SK-N-SH (cell line): ENCODE data around the gene DPH7. TPM values are rescaled to one million over a fixed set of nuclear protein-coding genes. Genes with fewer than 3 reads are reported as not detected.
"Not testable (repeated sequence)": the region's sequence is repeated elsewhere in the genome, so short reads cannot be mapped to it uniquely, and the experiment has no call there.

Source experiments
- CTCF ChIA-PET: fragments of 300-600, 350-600 bp; formaldehyde crosslinking; extraction: SDS; loops from one replicate; lab custom pipeline; 2021; lab: Yijun Ruan, JAX
- POLR2A ChIA-PET: fragments of 350-600 bp; sonication (Branson Sonifier 250); formaldehyde crosslinking; extraction: SDS; loops from one replicate; lab custom pipeline; 2020; ENCODE audit warnings: antibody characterized with exemption, inconsistent platforms; lab: Yijun Ruan, JAX
- DNase-seq: peaks from one replicate; pipeline ENCODE4 v3.0.0; 2012
- H2AFZ ChIP-seq: fragments of 200-600 bp; sonication (generic); 2 replicates; pipeline ENCODE4 v1.8.1; 2016; ENCODE audit warnings: antibody characterized with exemption, mild to moderate bottlenecking, low read depth
- H3F3A ChIP-seq: fragments of 200-600 bp; sonication (generic); replicated peaks from 2 replicates; pipeline ENCODE3; 2016; ENCODE audit warnings: antibody characterized with exemption, mild to moderate bottlenecking; ENCODE audit not compliant: insufficient read depth
- H3K27ac ChIP-seq, 2 experiments: fragments of 200-500 bp in 1 of 2; fragments of 200-600 bp in 1 of 2; sonication (Bioruptor generic) in 1 of 2; sonication (generic), shearing (Covaris generic) in 1 of 2; 2 replicates each; pipeline versions ENCODE4 v1.5.1 to v1.6.1; 2014 to 2016; ENCODE audit warnings: low read depth in 2 of 2, inconsistent platforms in 1 of 2, low read length in 1 of 2, mild to moderate bottlenecking in 1 of 2, mixed read lengths in 1 of 2
- H3K27me3 ChIP-seq: fragments of 200-600 bp; sonication (generic), shearing (Covaris generic); 2 replicates; pipeline ENCODE4 v1.6.1; 2016; ENCODE audit warnings: mixed run types; ENCODE audit not compliant: insufficient read depth
- H3K36me3 ChIP-seq, 2 experiments: fragments of 200-500 bp in 1 of 2; fragments of 200-600 bp in 1 of 2; sonication (Bioruptor generic) in 1 of 2; sonication (generic) in 1 of 2; replicated peaks in 1 of 2; 2 replicates each; pipeline versions ENCODE3 to v1.5.1; 2014 to 2016; ENCODE audit warnings: low read length in 1 of 2, mild to moderate bottlenecking in 1 of 2; ENCODE audit not compliant: insufficient read depth in 2 of 2, control insufficient read depth in 1 of 2
- H3K4me1 ChIP-seq, 2 experiments: fragments of 200-500 bp in 1 of 2; fragments of 200-600 bp in 1 of 2; sonication (Bioruptor generic) in 1 of 2; sonication (generic), shearing (Covaris generic) in 1 of 2; 2 replicates each; pipeline versions ENCODE4 v1.5.1 to v1.6.1; 2014 to 2016; ENCODE audit warnings: low read depth in 1 of 2, low read length in 1 of 2, mixed run types in 1 of 2; ENCODE audit not compliant: insufficient read depth in 2 of 2, control insufficient read depth in 1 of 2
- H3K4me2 ChIP-seq: fragments of 200-600 bp; sonication (generic), shearing (Covaris generic); 2 replicates; pipeline ENCODE4 v1.6.1; 2017; ENCODE audit warnings: mixed run types
- H3K4me3 ChIP-seq, 2 experiments: fragments of 200-500 bp in 1 of 2; fragments of 200-600 bp in 1 of 2; sonication (Bioruptor generic) in 1 of 2; sonication (generic), shearing (Covaris generic) in 1 of 2; 2 replicates each; pipeline versions ENCODE4 v1.5.1 to v1.8.1; 2014 to 2016; ENCODE audit warnings: low read depth in 2 of 2, inconsistent platforms in 1 of 2, low read length in 1 of 2, mild to moderate bottlenecking in 1 of 2, mixed read lengths in 1 of 2, moderate library complexity in 1 of 2
- H3K79me2 ChIP-seq: fragments of 200-600 bp; sonication (generic); 2 replicates; pipeline ENCODE4 v1.8.1; 2017; ENCODE audit warnings: mild to moderate bottlenecking; ENCODE audit not compliant: insufficient read depth
- H3K9ac ChIP-seq: fragments of 200-600 bp; sonication (generic); 2 replicates; pipeline ENCODE4 v1.6.1; 2017; ENCODE audit warnings: mixed run types
- H3K9me2 ChIP-seq: fragments of 200-600 bp; sonication (generic); 2 replicates; pipeline ENCODE4 v1.6.1; 2017; ENCODE audit warnings: mixed run types
- H3K9me3 ChIP-seq: fragments of 200-600 bp; sonication (generic); 2 replicates; pipeline ENCODE4 v1.6.1; 2017; ENCODE audit warnings: mixed run types, mild to moderate bottlenecking, moderate library complexity
- H4K20me1 ChIP-seq: fragments of 200-600 bp; sonication (generic); 2 replicates; pipeline ENCODE4 v1.6.1; 2017; ENCODE audit warnings: mild to moderate bottlenecking, mixed run types; ENCODE audit not compliant: insufficient read depth
- EP300 ChIP-seq, 2 experiments: IDR thresholded peaks; 2 replicates each; pipeline versions ENCODE4 v1.4.0 to v1.6.1; 2012; ENCODE audit warnings: borderline replicate concordance in 1 of 2, low read depth in 1 of 2, low read length in 1 of 2
- EZH2phosphoT487 ChIP-seq: fragments of 200-600 bp; sonication (generic); IDR thresholded peaks from 2 replicates; pipeline ENCODE4 v1.6.1; 2017; ENCODE audit warnings: low read depth, mixed run types, mild to moderate bottlenecking, antibody characterized with exemption, moderate library complexity, borderline replicate concordance
- JUND ChIP-seq: IDR thresholded peaks from 2 replicates; pipeline ENCODE4 v1.4.0; 2012
- MEF2A ChIP-seq: IDR thresholded peaks from 2 replicates; pipeline ENCODE4 v1.4.0; 2012; ENCODE audit warnings: low read depth, borderline replicate concordance
- NFIC ChIP-seq: IDR thresholded peaks from 2 replicates; pipeline ENCODE4 v1.4.0; 2012; ENCODE audit warnings: borderline replicate concordance
- POLR2AphosphoS5 ChIP-seq: IDR thresholded peaks from 2 replicates; pipeline ENCODE4 v1.6.1; 2012; ENCODE audit warnings: low read depth, low read length
- RCOR1 ChIP-seq: fragments of 150-350 bp; IDR thresholded peaks from 2 replicates; pipeline ENCODE4 v1.6.1; 2017; ENCODE audit warnings: antibody characterized with exemption, low read length
- REST ChIP-seq: IDR thresholded peaks from 2 replicates; pipeline ENCODE4 v1.6.1; 2012; ENCODE audit warnings: mild to moderate bottlenecking, low read depth, low read length, moderate library complexity
- SIN3A ChIP-seq: IDR thresholded peaks from 2 replicates; pipeline ENCODE4 v1.6.1; 2012; ENCODE audit warnings: low read depth, mild to moderate bottlenecking, low read length, moderate library complexity, borderline replicate concordance
- ZBTB33 ChIP-seq: IDR thresholded peaks from 2 replicates; pipeline ENCODE4 v1.4.0; 2012; ENCODE audit warnings: low read depth, borderline replicate concordance
- WGBS: methylation state at CpG from one replicate; pipeline ENCODE4 v1.1.6; 2017; ENCODE audit warnings: low lambda C conversion rate; 5-methylcytosine and 5-hydroxymethylcytosine counted together
- polyA plus RNA-seq, 3 experiments: library from polyadenylated mRNA; depleted of rRNA; stranded (reverse); fragments of >200 nt; gene quantifications; 2 replicates each; pipeline ENCODE4 v1.2.3, GENCODE V29; 2012

Gene DPH7
- polyA plus RNA-seq, 1 of the 3 experiments (the other 2 are of a cell fraction), result 59.9 TPM

- DNase-seq, result no peak
- H3K36me3 ChIP-seq, result no peaks in the 10 kb centered on the region
- H3K9me2 ChIP-seq, result no peaks in the 10 kb centered on the region
- H3K79me2 ChIP-seq, result no peaks in the 10 kb centered on the region
- H3K4me3 ChIP-seq, result no peak overlapping the region
- no peak overlapping the region for H3K4me2 ChIP-seq
- H3F3A ChIP-seq, result no peaks in the 10 kb centered on the region
- no peak overlapping the region for H2AFZ ChIP-seq
- H3K9ac ChIP-seq, result no peak overlapping the region
- no peaks in the 10 kb centered on the region for H3K9me3 ChIP-seq
- no peaks in the 10 kb centered on the region for H4K20me1 ChIP-seq
- POLR2A ChIA-PET, result no interaction called here
- no peaks in the 10 kb centered on the region; a peak in 1 of 4 replicates for H3K4me1 ChIP-seq
- WGBS, result 80% methylated on average over 29 of the region's 30 CpGs
- TF ChIP-seq REST, result no peak
- TF ChIP-seq, all 33 proteins: peak for 0
- Histone ChIP-seq H3K27me3 (no peaks in the 10 kb centered on the region), H3K27ac (no peak overlapping the region)
- CTCF ChIA-PET, result interaction anchor here (0.6 to 1.2 kb wide), 5 partner anchors 12 to 345 kb away, joined by 3 read pairs; partner anchors contain the start of genes EXD3, NOXA1 and NRARP
These were observed 57.9 kb downstream of the DPH7 start for GRCh38 chr9:137520614-137521404.

GRCh38 chr9:137519553-137519952, 59.2 kb downstream of the DPH7 start:
- H4K20me1 ChIP-seq, result no peaks in the 10 kb centered on the region
- no peak overlapping the region for H3K27ac ChIP-seq
- no peak overlapping the region for H2AFZ ChIP-seq
- H3K9ac ChIP-seq, result no peak overlapping the region
- DNase-seq, result no peak
- no peaks in the 10 kb centered on the region for H3K27me3 ChIP-seq
- H3F3A ChIP-seq, result no peaks in the 10 kb centered on the region
- POLR2A ChIA-PET, result no interaction called here
- no peaks in the 10 kb centered on the region for H3K79me2 ChIP-seq
- H3K4me3 ChIP-seq, result no peak overlapping the region
- WGBS, result 61% methylated on average over 7 of the region's 10 CpGs
- H3K9me3 ChIP-seq, result no peaks in the 10 kb centered on the region
- CTCF ChIA-PET, result interaction anchor here (1.2 kb wide), 1 partner anchor 26 kb away, joined by 3 read pairs; no protein-coding TSS in a partner anchor
- TF ChIP-seq RCOR1 (no peak), NFIC (no peak), EP300 (IDR thresholded peaks at IDR 0.05; ENCODE audit: borderline replicate concordance in 1 of 2, low read depth in 1 of 2, low read length in 1 of 2) (no peak), EZH2phosphoT487 (no peak), SIN3A (no peak), ZBTB33 (no peak), MEF2A (no peak), POLR2AphosphoS5 (no peak), JUND (no peak)
- no peaks in the 10 kb centered on the region for H3K4me1 ChIP-seq
- no peaks in the 10 kb centered on the region for H3K36me3 ChIP-seq
- H3K4me2 ChIP-seq, result no peak overlapping the region
- no peaks in the 10 kb centered on the region for H3K9me2 ChIP-seq

GRCh38 chr9:137518661-137519459, 59.9 kb downstream of the DPH7 start:
- H2AFZ ChIP-seq, H3K27ac ChIP-seq, H3K79me2 ChIP-seq, H3K4me2 ChIP-seq, H3K27me3 ChIP-seq, H3K4me1 ChIP-seq, H3K4me3 ChIP-seq, H4K20me1 ChIP-seq, H3K9me3 ChIP-seq, H3K36me3 ChIP-seq, DNase-seq, POLR2A ChIA-PET, H3K9me2 ChIP-seq, H3K9ac ChIP-seq, CTCF ChIA-PET, H3F3A ChIP-seq: not testable (repeated sequence)
- WGBS, result 98% methylated on average over 13 of the region's 13 CpGs
